PC-9 (cell line): ENCODE measurements around the gene ADIPOR2. TPM values are rescaled to one million over a fixed set of nuclear protein-coding genes. Genes with fewer than 3 reads are reported as not detected.
A peak's percentile ranks its signal among the peaks of the same experiment; 100 is the strongest.

ENCODE experiments used
- BruUV-seq: library from RNA; stranded (reverse); fragments of 400-500 nt; replicated peaks from 2 replicates; lab custom pipeline; 2021; lab: Mats Ljungman, UMichigan
- CTCF ChIA-PET: fragments of 300-600 bp; sonication (Branson Sonifier 250); formaldehyde crosslinking; loops from one replicate; lab custom pipeline; 2022; ENCODE audit warnings: antibody characterized with exemption; lab: Charles Lee
- POLR2A ChIA-PET: fragments of 300-600 bp; sonication (Branson Sonifier 250); formaldehyde crosslinking; loops from one replicate; lab custom pipeline; 2022; ENCODE audit warnings: antibody characterized with exemption; ENCODE audit not compliant: unreplicated experiment; lab: Charles Lee
- DNase-seq, 2 experiments: peaks; one replicate each; pipeline versions ENCODE4 v3.0.0 to v3.0.0-alpha.2; 2015 to 2022; ENCODE audit warnings: mixed read lengths in 1 of 2
- H2AFZ ChIP-seq: fragments of 200-600 bp; sonication (generic); 2 replicates; pipeline ENCODE4 v1.8.1; 2017; ENCODE audit warnings: antibody characterized with exemption
- H3F3A ChIP-seq: fragments of 200-600 bp; sonication (generic); 2 replicates; pipeline ENCODE4 v1.8.1; 2017; ENCODE audit warnings: antibody characterized with exemption, mild to moderate bottlenecking, low read depth; ENCODE audit not compliant: insufficient read depth
- H3K27ac ChIP-seq: fragments of 200-600 bp; sonication (generic); 2 replicates; pipeline ENCODE4 v1.6.1; 2016; ENCODE audit warnings: mixed run types
- H3K27me3 ChIP-seq: fragments of 200-600 bp; sonication (generic); 2 replicates; pipeline ENCODE4 v1.6.1; 2016; ENCODE audit warnings: low read depth, mixed run types; ENCODE audit not compliant: insufficient read depth
- H3K36me3 ChIP-seq: fragments of 200-600 bp; sonication (generic); 2 replicates; pipeline ENCODE4 v1.6.1; 2016; ENCODE audit warnings: low read depth, mixed run types
- H3K4me1 ChIP-seq: fragments of 200-600 bp; sonication (generic); replicated peaks from 2 replicates; pipeline ENCODE4 v1.6.1; 2016; ENCODE audit warnings: mixed run types; ENCODE audit not compliant: insufficient read depth
- H3K4me2 ChIP-seq: fragments of 200-600 bp; sonication (generic); 2 replicates; pipeline ENCODE4 v1.6.1; 2017; ENCODE audit warnings: mixed run types
- H3K4me3 ChIP-seq: fragments of 200-600 bp; sonication (generic); 2 replicates; pipeline ENCODE4 v1.6.1; 2016; ENCODE audit warnings: mixed run types
- H3K79me2 ChIP-seq: fragments of 200-600 bp; sonication (generic); 2 replicates; pipeline ENCODE4 v1.6.1; 2017; ENCODE audit warnings: low read depth, mixed run types
- H3K9me2 ChIP-seq: fragments of 200-600 bp; sonication (generic); 2 replicates; pipeline ENCODE4 v1.8.1; 2017; ENCODE audit warnings: mild to moderate bottlenecking; ENCODE audit not compliant: insufficient read depth
- H3K9me3 ChIP-seq: fragments of 200-600 bp; sonication (generic); 2 replicates; pipeline ENCODE4 v1.8.1; 2016; ENCODE audit warnings: low read depth; ENCODE audit not compliant: insufficient read depth
- H4K20me1 ChIP-seq: fragments of 200-600 bp; sonication (generic); 2 replicates; pipeline ENCODE4 v1.8.1; 2017; ENCODE audit not compliant: insufficient read depth
- EZH2 ChIP-seq: fragments of 200-600 bp; sonication (generic); IDR thresholded peaks from 2 replicates; pipeline ENCODE4 v1.8.0; 2017; ENCODE audit warnings: antibody characterized with exemption, low read depth
- intact Hi-C: fragments of 100-400 bp; cut with micrococcal nuclease; formaldehyde crosslinking; loops from one replicate; pipeline ENCODE4 v1.10.0; 2022; ENCODE audit not compliant: unreplicated experiment
- total RNA-seq: library from RNA; stranded (reverse); gene quantifications from 2 replicates; pipeline ENCODE4 v1.2.3, GENCODE V29; 2021
- TF ChIP-seq, protein P1 (sequence below): fragments of 200-600 bp; sonication (generic); conservative IDR thresholded peaks from 2 replicates; pipeline ENCODE4 v1.6.1; 2017; ENCODE audit warnings: mixed run types, antibody characterized with exemption, mild to moderate bottlenecking, moderate library complexity

ADIPOR2 gene
- total RNA-seq, 1 experiment from 2014 or later, result 107 TPM

DNA sequence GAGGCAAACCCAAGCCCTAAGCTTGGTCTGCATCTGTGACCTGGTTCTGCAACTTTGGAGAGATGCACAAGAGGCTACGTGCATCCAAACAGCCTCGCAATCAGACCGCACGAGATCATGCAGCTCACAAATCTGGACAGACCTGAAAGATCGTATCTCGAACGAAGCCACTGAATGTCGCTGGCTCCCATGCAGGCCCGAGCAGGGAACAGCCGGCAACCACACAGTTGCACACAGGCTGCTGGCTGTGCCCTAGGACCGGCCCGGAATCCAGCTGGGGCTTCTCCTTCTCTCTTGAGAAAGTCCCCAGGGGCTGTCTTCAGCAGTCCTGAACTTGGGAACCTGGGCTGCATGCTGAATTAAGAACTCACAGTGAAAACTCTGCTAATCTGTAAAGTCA lies 34.0 kb upstream of the ADIPOR2 start:
- POLR2A ChIA-PET, result interaction anchor here (0.6 to 0.7 kb wide), 2 partner anchors 32 to 42 kb away, joined by 3 to 6 read pairs; no protein-coding TSS in a partner anchor
- Histone ChIP-seq H3K9me2 (no peaks in the 10 kb centered on the region), H3K27ac (no peak overlapping the region), H4K20me1 (no peaks in the 10 kb centered on the region), H2AFZ (no peak overlapping the region), H3K9me3 (no peaks in the 10 kb centered on the region), H3K79me2 (no peaks in the 10 kb centered on the region), H3K36me3 (no peaks in the 10 kb centered on the region), H3K27me3 (no peaks in the 10 kb centered on the region), H3K4me1 (peaks cover 16% of the 10 kb centered on the region), H3F3A (peaks cover 30% of the 10 kb centered on the region), H3K4me3 (no peak overlapping the region), H3K4me2 (no peak overlapping the region)
- no peak for DNase-seq
- no TSS peak for BruUV-seq
- intact Hi-C loops, result no loop called here
- CTCF ChIA-PET, result no interaction called here
- TF ChIP-seq EZH2, result no peak
- TF ChIP-seq, protein P1, sequence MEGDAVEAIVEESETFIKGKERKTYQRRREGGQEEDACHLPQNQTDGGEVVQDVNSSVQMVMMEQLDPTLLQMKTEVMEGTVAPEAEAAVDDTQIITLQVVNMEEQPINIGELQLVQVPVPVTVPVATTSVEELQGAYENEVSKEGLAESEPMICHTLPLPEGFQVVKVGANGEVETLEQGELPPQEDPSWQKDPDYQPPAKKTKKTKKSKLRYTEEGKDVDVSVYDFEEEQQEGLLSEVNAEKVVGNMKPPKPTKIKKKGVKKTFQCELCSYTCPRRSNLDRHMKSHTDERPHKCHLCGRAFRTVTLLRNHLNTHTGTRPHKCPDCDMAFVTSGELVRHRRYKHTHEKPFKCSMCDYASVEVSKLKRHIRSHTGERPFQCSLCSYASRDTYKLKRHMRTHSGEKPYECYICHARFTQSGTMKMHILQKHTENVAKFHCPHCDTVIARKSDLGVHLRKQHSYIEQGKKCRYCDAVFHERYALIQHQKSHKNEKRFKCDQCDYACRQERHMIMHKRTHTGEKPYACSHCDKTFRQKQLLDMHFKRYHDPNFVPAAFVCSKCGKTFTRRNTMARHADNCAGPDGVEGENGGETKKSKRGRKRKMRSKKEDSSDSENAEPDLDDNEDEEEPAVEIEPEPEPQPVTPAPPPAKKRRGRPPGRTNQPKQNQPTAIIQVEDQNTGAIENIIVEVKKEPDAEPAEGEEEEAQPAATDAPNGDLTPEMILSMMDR, result no peak

DNA sequence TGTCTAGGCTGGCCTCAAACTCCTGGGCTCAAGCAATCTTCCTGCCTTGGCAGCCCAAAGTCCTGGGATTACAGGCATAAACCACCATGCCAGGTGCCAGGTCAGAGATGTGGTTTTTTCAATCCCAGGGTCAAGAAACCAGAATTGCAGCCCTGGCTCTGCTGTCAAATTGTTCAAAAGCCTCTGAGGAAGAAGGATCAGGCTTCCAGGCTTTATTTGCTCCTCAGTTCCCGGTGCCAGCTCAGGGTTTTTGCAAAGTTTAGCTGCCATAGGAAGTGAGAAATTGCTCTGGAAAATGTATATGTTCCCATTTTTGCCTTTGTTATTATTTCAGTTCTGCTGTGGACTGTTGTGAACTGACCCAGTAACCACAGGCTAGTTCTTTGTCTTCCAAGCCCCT lies 33.2 kb upstream of the ADIPOR2 start:
- CTCF ChIA-PET, result no interaction called here
- Histone ChIP-seq H3K36me3 (no peaks in the 10 kb centered on the region), H3K9me3 (no peaks in the 10 kb centered on the region), H3K9me2 (no peaks in the 10 kb centered on the region), H3K27ac (no peak overlapping the region), H3K4me3 (no peak overlapping the region), H3K4me1 (peaks cover 16% of the 10 kb centered on the region), H3K79me2 (no peaks in the 10 kb centered on the region), H4K20me1 (no peaks in the 10 kb centered on the region), H3K27me3 (no peaks in the 10 kb centered on the region), H2AFZ (no peak overlapping the region), H3F3A (peaks cover 25% of the 10 kb centered on the region), H3K4me2 (no peak overlapping the region)
- BruUV-seq, result no TSS peak
- peak in 1 of 2 experiments; percentile 47 for DNase-seq
- TF ChIP-seq, protein P1, result no peak
- no peak for TF ChIP-seq EZH2
- POLR2A ChIA-PET, result interaction anchor here (0.6 to 0.7 kb wide), 2 partner anchors 32 to 41 kb away, joined by 3 to 6 read pairs; no protein-coding TSS in a partner anchor
- intact Hi-C loops, result no loop called here

DNA sequence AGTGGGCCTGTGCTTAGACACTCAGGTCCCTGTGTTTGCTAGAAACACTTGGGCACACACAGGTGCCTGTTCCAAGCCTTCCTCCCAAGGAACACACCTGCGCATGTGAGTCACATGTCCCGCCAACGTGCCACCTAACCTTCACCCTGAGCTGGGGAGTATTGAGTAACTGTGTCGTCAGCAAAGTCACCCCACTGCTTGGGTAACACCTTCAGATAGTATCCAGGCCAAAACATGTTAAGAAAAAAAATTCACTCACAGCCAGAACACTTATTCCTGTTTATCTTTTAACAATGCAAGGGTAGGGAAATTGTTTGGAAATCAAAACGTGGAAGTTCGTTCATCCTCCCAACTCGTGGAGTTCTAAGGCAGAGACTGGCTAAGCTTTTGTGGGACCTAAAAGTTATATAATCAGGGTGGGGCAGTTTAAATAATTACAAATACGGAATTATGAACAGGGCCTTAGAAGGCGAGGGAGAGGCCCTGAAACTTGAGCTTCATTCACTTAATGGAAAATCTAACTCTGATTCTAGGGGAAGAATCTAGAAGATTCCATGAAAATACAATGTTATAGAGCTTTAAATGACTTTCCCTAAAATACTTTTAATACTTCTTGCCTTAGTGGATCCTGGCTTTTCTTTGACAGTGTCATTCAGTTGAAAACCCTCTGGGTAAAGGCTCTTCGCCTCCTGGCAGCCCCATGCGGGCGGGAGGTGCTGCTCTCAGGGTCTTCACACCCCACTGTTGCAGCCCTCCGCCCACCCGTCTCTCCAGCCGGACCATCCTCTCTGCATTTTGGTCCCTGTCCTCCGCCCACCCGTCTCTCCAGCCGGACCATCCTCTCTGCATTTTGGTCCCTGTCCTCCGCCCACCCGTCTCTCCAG lies 30.3 kb upstream of the ADIPOR2 start:
- Histone ChIP-seq H3K79me2 (no peaks in the 10 kb centered on the region), H3K4me1 (peaks cover 16% of the 10 kb centered on the region), H3K27ac (peak overlapping the region; percentile 87), H4K20me1 (no peaks in the 10 kb centered on the region), H3K9me3 (no peaks in the 10 kb centered on the region), H3K9me2 (no peaks in the 10 kb centered on the region), H3K36me3 (no peaks in the 10 kb centered on the region), H3K27me3 (no peaks in the 10 kb centered on the region), H3K4me2 (peak overlapping the region; percentile 42), H2AFZ (no peak overlapping the region; the same call in 1 of the 2 replicates), H3F3A (peaks cover 29% of the 10 kb centered on the region), H3K4me3 (no peak overlapping the region)
- TF ChIP-seq, protein P1, result no peak
- TF ChIP-seq EZH2, result no peak
- ChIA-PET POLR2A (interaction anchor here (0.6 kb wide), 1 partner anchor 444 kb away, joined by 4 read pairs; no protein-coding TSS in a partner anchor), CTCF (interaction anchor here (0.8 to 1.5 kb wide), 2 partner anchors 130 to 135 kb away, joined by 3 to 5 read pairs; no protein-coding TSS in a partner anchor)
- BruUV-seq, result no TSS peak
- intact Hi-C loops, result loop anchor here (1.0 kb wide), 1 partner anchor 11 kb away; no protein-coding TSS in a partner anchor
- peak; percentile 72 to 92 for DNase-seq
